BE2C (cell line): ENCODE measurements around the gene GRAMD1C.

ENCODE experiments used
- DNase-seq: peaks from one replicate; pipeline ENCODE4 v3.0.0-alpha.2; 2020
- H3K27me3 ChIP-seq: fragments of 250-450 bp; sonication (Bioruptor Pico); 2 replicates; pipeline ENCODE4 v1.5.1; 2020; ENCODE audit warnings: mild to moderate bottlenecking
- H3K36me3 ChIP-seq: fragments of 250-450 bp; sonication (Bioruptor Pico); 2 replicates; pipeline ENCODE4 v1.5.1; 2020; ENCODE audit warnings: mild to moderate bottlenecking
- H3K4me1 ChIP-seq: fragments of 250-450 bp; sonication (Bioruptor Pico); 2 replicates; pipeline ENCODE4 v1.5.1; 2020
- H3K4me3 ChIP-seq: 2 replicates; pipeline ENCODE4 v1.5.1; 2011; ENCODE audit warnings: low read depth, low read length
- H3K9me3 ChIP-seq: fragments of 250-450 bp; sonication (Bioruptor Pico); 2 replicates; pipeline ENCODE4 v1.5.1; 2020
- TF ChIP-seq, protein P1 (sequence below): IDR thresholded peaks from 2 replicates; pipeline ENCODE4 v1.5.1; 2012; ENCODE audit warnings: mild to moderate bottlenecking, low read depth, low read length

GRAMD1C gene

GRCh38 chr3:113805249-113805648 is 33.3 kb upstream of the GRAMD1C start:
- H3K4me3 ChIP-seq, result no peak overlapping the region
- no peak for DNase-seq
- TF ChIP-seq, protein P1, sequence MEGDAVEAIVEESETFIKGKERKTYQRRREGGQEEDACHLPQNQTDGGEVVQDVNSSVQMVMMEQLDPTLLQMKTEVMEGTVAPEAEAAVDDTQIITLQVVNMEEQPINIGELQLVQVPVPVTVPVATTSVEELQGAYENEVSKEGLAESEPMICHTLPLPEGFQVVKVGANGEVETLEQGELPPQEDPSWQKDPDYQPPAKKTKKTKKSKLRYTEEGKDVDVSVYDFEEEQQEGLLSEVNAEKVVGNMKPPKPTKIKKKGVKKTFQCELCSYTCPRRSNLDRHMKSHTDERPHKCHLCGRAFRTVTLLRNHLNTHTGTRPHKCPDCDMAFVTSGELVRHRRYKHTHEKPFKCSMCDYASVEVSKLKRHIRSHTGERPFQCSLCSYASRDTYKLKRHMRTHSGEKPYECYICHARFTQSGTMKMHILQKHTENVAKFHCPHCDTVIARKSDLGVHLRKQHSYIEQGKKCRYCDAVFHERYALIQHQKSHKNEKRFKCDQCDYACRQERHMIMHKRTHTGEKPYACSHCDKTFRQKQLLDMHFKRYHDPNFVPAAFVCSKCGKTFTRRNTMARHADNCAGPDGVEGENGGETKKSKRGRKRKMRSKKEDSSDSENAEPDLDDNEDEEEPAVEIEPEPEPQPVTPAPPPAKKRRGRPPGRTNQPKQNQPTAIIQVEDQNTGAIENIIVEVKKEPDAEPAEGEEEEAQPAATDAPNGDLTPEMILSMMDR, result no peak
- H3K27me3 ChIP-seq, result no peaks in the 10 kb centered on the region
- H3K9me3 ChIP-seq, result no peaks in the 10 kb centered on the region
- peaks cover 14% of the 10 kb centered on the region for H3K36me3 ChIP-seq
- no peaks in the 10 kb centered on the region for H3K4me1 ChIP-seq

DNA sequence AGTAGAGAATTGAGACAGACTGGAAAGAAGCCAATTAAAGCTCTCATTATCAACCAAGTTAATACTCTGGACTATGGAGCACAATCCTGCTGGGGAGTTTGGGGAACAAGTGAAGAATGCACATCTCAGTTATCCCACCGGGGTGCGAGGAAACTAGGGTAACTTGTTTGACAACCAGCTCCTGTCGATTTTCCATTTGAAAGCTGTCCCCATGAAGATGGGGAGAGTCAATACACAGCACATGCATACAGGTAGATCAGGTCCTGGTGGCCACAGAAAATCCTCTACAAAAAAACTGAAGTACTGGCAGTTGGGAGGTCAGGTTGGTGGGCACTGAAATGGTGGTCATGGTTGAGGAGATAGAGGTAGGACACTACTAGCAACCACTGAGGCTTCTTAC is 25.7 kb upstream of the GRAMD1C start:
- H3K9me3 ChIP-seq, result no peaks in the 10 kb centered on the region
- no peak overlapping the region for H3K4me3 ChIP-seq
- no peaks in the 10 kb centered on the region for H3K4me1 ChIP-seq
- no peak for DNase-seq
- no peaks in the 10 kb centered on the region; the same call in 1 of the 2 replicates for H3K36me3 ChIP-seq
- TF ChIP-seq, protein P1, result no peak
- no peaks in the 10 kb centered on the region for H3K27me3 ChIP-seq

GRCh38 chr3:113819866-113820265 is 18.7 kb upstream of the GRAMD1C start:
- TF ChIP-seq, protein P1, result no peak
- no peaks in the 10 kb centered on the region for H3K9me3 ChIP-seq
- no peaks in the 10 kb centered on the region for H3K27me3 ChIP-seq
- no peaks in the 10 kb centered on the region for H3K36me3 ChIP-seq
- H3K4me1 ChIP-seq, result no peaks in the 10 kb centered on the region
- DNase-seq, result no peak
- H3K4me3 ChIP-seq, result no peak overlapping the region

DNA sequence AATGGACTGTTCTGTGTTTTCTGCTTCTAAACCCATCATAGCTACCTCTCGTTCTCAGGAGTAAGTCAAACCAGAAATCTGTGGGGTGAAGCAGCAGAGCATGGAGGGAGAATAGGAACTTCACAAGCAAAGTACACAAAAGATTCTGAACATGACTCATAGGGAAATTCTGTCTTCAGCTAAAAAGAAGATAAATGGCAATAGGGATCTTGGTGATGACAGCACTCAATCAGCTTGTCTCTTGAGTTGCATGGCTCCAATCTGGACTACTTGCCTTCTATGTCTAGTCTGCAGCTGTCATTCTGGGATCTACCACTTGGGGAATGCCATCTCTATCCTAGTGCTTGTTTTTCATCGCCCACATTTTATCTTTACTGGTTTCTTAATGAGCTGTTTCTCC is 13.5 kb upstream of the GRAMD1C start:
- no peak for DNase-seq
- Histone ChIP-seq H3K9me3 (no peaks in the 10 kb centered on the region), H3K36me3 (no peaks in the 10 kb centered on the region), H3K4me1 (no peaks in the 10 kb centered on the region), H3K27me3 (no peaks in the 10 kb centered on the region), H3K4me3 (no peak overlapping the region)
- TF ChIP-seq, protein P1, result peak; percentile 41; the same call in 1 of the 2 replicates

- H3K4me3 ChIP-seq, result no peak overlapping the region
- no peaks in the 10 kb centered on the region for H3K4me1 ChIP-seq
- H3K27me3 ChIP-seq, result no peaks in the 10 kb centered on the region
- no peaks in the 10 kb centered on the region; the same call in 1 of the 2 replicates for H3K9me3 ChIP-seq
- DNase-seq, result no peak
- TF ChIP-seq, protein P1, result no peak
- no peaks in the 10 kb centered on the region for H3K36me3 ChIP-seq
These were observed 10.0 kb upstream of the GRAMD1C start for GRCh38 chr3:113828600-113828999.

DNA sequence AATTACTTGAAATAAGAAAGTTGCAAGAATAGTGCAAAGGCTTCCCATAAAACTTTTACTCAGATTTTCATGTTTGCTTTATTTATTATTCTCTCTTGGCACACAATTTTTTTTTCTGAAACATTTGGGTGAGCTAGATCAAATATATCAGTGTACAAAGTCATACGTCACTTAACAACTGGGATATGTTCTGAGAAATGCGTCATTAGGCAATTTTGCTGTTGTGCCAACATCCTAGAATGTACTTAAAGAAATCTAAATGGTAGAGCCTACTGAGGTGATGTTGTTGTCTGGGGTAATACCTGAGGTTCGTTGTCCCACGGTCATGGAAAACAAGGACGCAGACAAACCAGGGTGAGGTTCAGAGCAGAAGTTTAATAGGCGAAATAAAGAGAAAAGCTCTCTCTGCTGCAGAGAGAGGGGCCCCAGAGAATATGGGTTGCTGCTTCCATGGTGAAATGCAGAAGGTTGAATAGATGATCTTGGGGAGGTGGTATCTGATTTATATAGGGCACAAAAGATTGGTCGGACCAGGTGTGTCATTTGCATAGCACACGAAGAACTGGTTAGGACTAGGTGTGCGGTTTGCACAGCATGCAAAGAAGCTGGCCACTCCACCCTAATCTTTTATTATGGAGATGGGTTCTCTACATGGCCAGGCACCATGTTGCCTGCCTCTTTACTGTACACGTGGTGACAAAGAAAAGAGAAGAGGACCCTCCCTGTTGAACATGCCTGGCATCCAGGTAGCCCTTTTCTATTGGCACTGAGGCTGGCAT is 8.8 kb upstream of the GRAMD1C start:
- Histone ChIP-seq H3K9me3 (no peaks in the 10 kb centered on the region; the same call in 1 of the 2 replicates), H3K4me1 (no peaks in the 10 kb centered on the region), H3K36me3 (no peaks in the 10 kb centered on the region), H3K4me3 (no peak overlapping the region), H3K27me3 (no peaks in the 10 kb centered on the region)
- no peak for DNase-seq
- TF ChIP-seq, protein P1, result no peak
